HepG2 (cell line): ENCODE measurements around the gene TFDP2. TPM values are rescaled to one million over a fixed set of nuclear protein-coding genes. Genes with fewer than 3 reads are reported as not detected.

Experiments used
- ARID3A ChIP-seq: IDR thresholded peaks from 2 replicates; pipeline ENCODE4 v1.6.1; 2012; ENCODE audit warnings: low read depth, low read length, improper control_type of control experiment
- CENPBD1 ChIP-seq: sonication (generic); formaldehyde crosslinking; IDR thresholded peaks from 2 replicates; pipeline ENCODE4 v1.8.0; 2022; ENCODE audit warnings: missing genetic modification reagents, low read depth, mild to moderate bottlenecking, borderline replicate concordance
- PBX3 ChIP-seq: sonication (generic); formaldehyde crosslinking; IDR thresholded peaks from 2 replicates; pipeline ENCODE4 v1.8.1; 2023; ENCODE audit warnings: missing genetic modification reagents, inconsistent platforms, borderline replicate concordance
- SMAD1 ChIP-seq: sonication (generic); formaldehyde crosslinking; IDR thresholded peaks from 2 replicates; pipeline ENCODE4 v1.4.0; 2020; ENCODE audit warnings: missing genetic modification reagents, low read depth, mild to moderate bottlenecking, borderline replicate concordance
- ZFYVE20 ChIP-seq: sonication (generic); formaldehyde crosslinking; IDR thresholded peaks from 2 replicates; pipeline ENCODE4 v1.8.0; 2023; ENCODE audit warnings: low read depth, mild to moderate bottlenecking, moderate library complexity, missing genetic modification reagents, borderline replicate concordance
- ZNF687 ChIP-seq: sonication (generic); formaldehyde crosslinking; IDR thresholded peaks from 2 replicates; pipeline ENCODE4 v1.5.1; 2020; ENCODE audit warnings: mild to moderate bottlenecking, missing genetic modification reagents, moderate library complexity
- polyA plus RNA-seq, 8 experiments: library from polyadenylated mRNA; depleted of rRNA in 3 of 8; stranded (reverse) in 7 of 8; unstranded in 1 of 8; fragments of >200 nt; fragmentation: Illumina TruSeq in 4 of 8; extraction: Trizol in 4 of 8; gene quantifications; 2 replicates each; pipeline versions ENCODE4 v1.2.1 to v1.2.3, GENCODE V29; 2011 to 2016; ENCODE audit warnings: low read depth in 4 of 8, missing spikeins in 1 of 8, mixed read lengths in 1 of 8; ENCODE audit not compliant: insufficient read depth in 1 of 8
- total RNA-seq, 5 experiments: library from RNA; depleted of rRNA; stranded (reverse); fragments of >200 nt; fragmentation: Illumina TruSeq; extraction: Trizol; gene quantifications; 2 replicates each; pipeline ENCODE4 v1.2.3, GENCODE V29; 2016; ENCODE audit warnings: low read depth in 1 of 5

TFDP2 gene
- total and polyA plus RNA-seq, 2 of the 13 experiments (the other 11 are each of a cell fraction or from before 2014, with no cell fraction given) = 17.9 to 37.4 TPM

- TF ChIP-seq ARID3A (no peak), SMAD1 (CRISPR knock-in tag) (no peak), PBX3 (CRISPR knock-in tag) (no peak), ZFYVE20 (CRISPR knock-in tag) (no peak), CENPBD1 (CRISPR knock-in tag) (no peak), ZNF687 (CRISPR knock-in tag) (no peak)
Observed at GRCh38 chr3:141938011-141938500, 211.3 kb downstream of the TFDP2 start (continued).
